Measurements from ENCODE around the gene COX8A.

COX8A gene

DNA sequence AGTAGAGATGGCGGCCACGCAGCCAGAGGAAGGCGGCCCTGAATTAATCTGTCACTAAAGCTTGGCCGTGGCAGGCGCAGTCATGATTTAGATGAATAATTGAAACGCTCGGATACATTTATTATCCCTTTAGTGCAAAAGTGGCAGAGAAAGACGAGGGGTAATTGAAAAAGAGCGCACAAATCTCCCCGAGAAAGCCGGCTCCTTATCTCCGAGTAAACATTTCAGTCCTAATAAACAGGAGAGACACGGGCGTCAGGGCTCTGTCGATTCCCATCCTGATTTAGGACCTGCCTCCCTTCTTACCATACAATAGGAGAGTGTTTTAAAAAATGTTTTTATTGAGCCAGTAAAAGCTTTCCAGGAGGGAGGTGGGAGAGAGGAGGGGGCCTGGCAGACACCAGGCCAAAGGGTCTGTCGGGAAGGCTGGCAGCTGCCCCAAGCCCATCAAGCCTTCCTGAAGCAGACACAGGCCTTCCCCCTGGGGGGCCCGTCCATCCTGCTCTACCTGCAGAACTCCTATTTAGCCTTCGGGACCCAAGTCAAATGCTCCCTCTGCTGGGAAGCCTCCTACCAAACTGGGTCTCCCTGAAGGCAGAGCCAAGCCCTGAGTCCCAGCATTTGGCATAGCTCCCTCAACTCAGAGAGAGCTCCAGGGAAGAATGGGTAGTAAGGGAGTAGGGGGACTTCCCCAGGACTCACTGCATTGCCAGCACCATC is 34.7 kb downstream of the COX8A start:
- no peak overlapping the region for H3K4me3 ChIP-seq (ENCODE audit: low read depth, low read length)
- DNase-seq (ENCODE audit: low read depth, low spot score), result no peak
- TF ChIP-seq, protein P1, sequence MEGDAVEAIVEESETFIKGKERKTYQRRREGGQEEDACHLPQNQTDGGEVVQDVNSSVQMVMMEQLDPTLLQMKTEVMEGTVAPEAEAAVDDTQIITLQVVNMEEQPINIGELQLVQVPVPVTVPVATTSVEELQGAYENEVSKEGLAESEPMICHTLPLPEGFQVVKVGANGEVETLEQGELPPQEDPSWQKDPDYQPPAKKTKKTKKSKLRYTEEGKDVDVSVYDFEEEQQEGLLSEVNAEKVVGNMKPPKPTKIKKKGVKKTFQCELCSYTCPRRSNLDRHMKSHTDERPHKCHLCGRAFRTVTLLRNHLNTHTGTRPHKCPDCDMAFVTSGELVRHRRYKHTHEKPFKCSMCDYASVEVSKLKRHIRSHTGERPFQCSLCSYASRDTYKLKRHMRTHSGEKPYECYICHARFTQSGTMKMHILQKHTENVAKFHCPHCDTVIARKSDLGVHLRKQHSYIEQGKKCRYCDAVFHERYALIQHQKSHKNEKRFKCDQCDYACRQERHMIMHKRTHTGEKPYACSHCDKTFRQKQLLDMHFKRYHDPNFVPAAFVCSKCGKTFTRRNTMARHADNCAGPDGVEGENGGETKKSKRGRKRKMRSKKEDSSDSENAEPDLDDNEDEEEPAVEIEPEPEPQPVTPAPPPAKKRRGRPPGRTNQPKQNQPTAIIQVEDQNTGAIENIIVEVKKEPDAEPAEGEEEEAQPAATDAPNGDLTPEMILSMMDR (IDR thresholded peaks at IDR 0.05; ENCODE audit: insufficient read depth, low read length, missing control alignments), result no peak
- ChIA-PET POLR2A (no interaction called here), CTCF (interaction anchor here (0.9 to 13.1 kb wide), 2 partner anchors 9 to 140 kb away, joined by 5 to 591 read pairs; no protein-coding TSS in a partner anchor)

DNA sequence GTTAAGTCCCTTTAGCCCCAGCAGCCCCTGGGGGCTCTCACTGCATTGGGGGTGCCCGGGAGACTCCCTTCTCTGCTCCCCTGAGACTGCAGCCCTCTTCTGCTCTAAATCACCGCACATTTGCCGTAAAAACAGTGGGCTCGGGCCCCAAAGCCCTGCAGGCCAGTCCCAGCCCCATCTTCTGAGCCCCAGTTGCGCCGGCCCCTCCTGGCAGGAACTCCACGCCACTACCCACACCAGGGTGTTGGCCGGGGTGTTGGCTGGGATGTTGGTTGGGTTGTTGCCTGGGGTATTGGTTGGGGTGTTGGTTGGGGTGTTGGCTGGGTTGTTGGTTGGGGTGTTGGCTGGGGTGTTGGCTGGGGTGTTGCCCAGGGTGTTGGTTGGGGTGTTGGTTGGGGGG is 35.3 kb downstream of the COX8A start:
- POLR2A ChIA-PET, result no interaction called here
- no peak for DNase-seq (ENCODE audit: low read depth, low spot score)
- TF ChIP-seq, protein P1 (IDR thresholded peaks at IDR 0.05; ENCODE audit: insufficient read depth, low read length, missing control alignments), result no peak
- no peak overlapping the region for H3K4me3 ChIP-seq (ENCODE audit: low read depth, low read length)
- CTCF ChIA-PET, result interaction anchor here (0.9 to 13.1 kb wide), 2 partner anchors 9 to 139 kb away, joined by 5 to 591 read pairs; no protein-coding TSS in a partner anchor

DNA sequence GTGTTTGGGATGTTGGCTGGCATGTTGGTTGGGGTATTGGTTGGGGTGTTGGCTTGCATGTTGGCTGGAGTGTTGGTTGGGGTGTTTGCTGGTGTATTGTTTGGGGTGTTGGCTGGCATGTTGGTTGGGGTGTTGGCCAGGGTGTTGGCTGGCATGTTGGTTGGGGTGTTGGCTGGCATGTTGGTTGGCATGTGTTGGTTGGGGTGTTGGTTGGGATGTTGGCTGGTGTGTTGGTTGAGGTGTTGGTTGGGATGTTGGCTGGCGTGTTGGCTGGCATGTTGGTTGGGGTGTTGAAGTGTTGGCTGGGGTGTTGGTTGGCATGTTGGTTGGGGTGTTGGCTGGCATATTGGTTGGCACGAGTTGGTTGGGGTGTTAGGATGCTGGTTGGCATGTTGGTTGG is 36.4 kb downstream of the COX8A start:
- no peak for DNase-seq (ENCODE audit: low read depth, low spot score)
- CTCF ChIA-PET, result interaction anchor here (1.0 to 3.8 kb wide), 2 partner anchors 10 to 138 kb away, joined by 4 to 12 read pairs; no protein-coding TSS in a partner anchor
- no peak overlapping the region for H3K4me3 ChIP-seq (ENCODE audit: low read depth, low read length)
- POLR2A ChIA-PET, result no interaction called here
- TF ChIP-seq, protein P1 (IDR thresholded peaks at IDR 0.05; ENCODE audit: insufficient read depth, low read length, missing control alignments), result no peak

DNA sequence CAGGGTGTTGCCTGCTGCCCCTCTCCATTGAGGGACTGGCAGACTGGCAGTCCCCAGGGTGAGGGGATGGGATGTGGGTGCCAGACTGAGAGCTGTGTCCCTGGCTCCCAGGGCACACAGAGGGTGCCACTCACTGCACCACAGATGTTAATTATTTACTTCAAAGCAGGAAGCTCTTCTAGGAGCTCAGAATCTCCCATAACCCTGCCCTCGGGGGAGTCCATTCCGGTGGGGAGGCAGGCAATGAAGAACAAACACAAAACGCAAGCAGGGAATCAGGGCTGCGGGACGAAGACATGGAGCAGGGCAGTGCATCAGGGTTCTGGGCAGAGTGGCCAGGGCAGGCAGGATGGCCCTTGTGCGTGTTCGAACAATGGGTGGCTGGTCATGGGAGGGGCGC is 37.0 kb downstream of the COX8A start:
- TF ChIP-seq, protein P1 (IDR thresholded peaks at IDR 0.05; ENCODE audit: insufficient read depth, low read length, missing control alignments), result no peak
- CTCF ChIA-PET, result interaction anchor here (1.0 to 3.8 kb wide), 3 partner anchors 11 to 141 kb away, joined by 3 to 12 read pairs (median 4); no protein-coding TSS in a partner anchor
- no peak overlapping the region for H3K4me3 ChIP-seq (ENCODE audit: low read depth, low read length)
- POLR2A ChIA-PET, result no interaction called here
- no peak for DNase-seq (ENCODE audit: low read depth, low spot score)

DNA sequence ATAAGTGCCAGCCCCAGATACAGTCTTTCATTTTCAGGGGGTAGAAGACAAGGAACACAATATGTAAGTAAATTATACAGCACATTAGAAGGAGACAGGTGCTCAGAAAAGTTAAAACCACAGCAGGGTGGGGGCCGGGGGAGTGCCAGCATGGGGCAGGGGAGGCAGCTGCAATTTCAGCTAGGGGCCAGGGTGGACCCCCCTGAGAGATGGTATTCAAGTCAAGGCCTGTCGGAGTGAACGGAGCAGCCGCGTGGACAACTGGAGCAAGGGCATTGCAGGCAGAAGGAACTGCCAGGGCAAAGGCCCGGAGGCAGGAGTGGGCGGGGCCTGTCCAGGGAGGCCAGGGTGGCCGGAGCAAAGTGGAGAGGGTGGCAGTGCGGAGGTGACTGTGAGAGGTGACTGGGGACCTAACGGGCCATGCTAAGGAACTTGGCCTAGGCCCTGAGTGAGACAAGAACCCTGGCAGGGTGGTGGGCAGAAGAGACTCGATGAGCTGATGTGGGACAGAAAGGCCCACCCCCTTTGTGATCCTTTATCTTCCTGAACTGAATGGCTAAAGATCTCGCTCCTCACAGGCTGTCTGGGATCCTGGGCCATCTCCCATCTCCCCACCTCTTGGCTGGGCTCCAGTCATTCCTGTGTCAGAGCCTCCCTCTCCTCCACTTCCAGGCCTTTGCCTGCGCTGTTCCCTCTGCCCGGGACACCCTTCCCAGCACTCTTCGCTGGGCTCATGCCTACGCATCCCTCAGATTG is 38.9 kb downstream of the COX8A start:
- TF ChIP-seq, protein P1 (IDR thresholded peaks at IDR 0.05; ENCODE audit: insufficient read depth, low read length, missing control alignments), result no peak
- ChIA-PET POLR2A (no interaction called here), CTCF (interaction anchor here (3.6 to 3.8 kb wide), 2 partner anchors 12 to 135 kb away, joined by 12 to 25 read pairs; no protein-coding TSS in a partner anchor)
- no peak overlapping the region for H3K4me3 ChIP-seq (ENCODE audit: low read depth, low read length)
- no peak for DNase-seq (ENCODE audit: low read depth, low spot score)

DNA sequence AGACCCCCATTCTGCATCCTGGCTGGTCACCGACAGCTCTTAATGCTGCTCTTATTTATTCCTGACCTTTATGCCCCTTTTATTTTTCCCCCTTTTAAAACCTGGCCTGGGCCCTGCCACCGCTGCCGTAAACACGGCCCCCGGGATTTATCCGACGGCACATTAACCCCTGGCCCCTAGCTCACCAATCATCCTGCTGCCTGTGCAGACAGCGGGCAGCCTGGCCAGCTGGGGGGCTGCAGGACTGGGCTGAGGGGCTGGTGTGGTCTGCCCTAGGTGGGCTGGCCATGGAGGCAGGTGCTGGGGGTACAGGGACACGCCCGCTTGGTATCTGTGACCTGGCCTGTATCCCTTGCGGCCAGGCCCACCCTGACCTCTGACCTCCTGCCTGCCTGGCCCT is 39.9 kb downstream of the COX8A start:
- DNase-seq (ENCODE audit: low read depth, low spot score), result no peak
- TF ChIP-seq, protein P1 (IDR thresholded peaks at IDR 0.05; ENCODE audit: insufficient read depth, low read length, missing control alignments), result no peak
- POLR2A ChIA-PET, result no interaction called here
- CTCF ChIA-PET, result interaction anchor here (3.6 to 3.8 kb wide), 2 partner anchors 13 to 134 kb away, joined by 12 to 25 read pairs; no protein-coding TSS in a partner anchor
- no peak overlapping the region for H3K4me3 ChIP-seq (ENCODE audit: low read depth, low read length)

All from AG04449 (cell line).